HCT116 (cell line): Measurements from ENCODE around the gene CD8B2. TPM values are rescaled to one million over a fixed set of nuclear protein-coding genes. Genes with fewer than 3 reads are reported as not detected.

Experiments
- ATAC-seq: fragments of 200-7000 bp; cut with Tn5 transposase; 2 replicates; pipeline ENCODE4 v1.9.1; 2020; ENCODE audit warnings: mild to moderate bottlenecking, moderate library complexity
- BruUV-seq: library from RNA; stranded (reverse); fragments of 400-500 nt; replicated peaks from 2 replicates; lab custom pipeline; 2021; lab: Mats Ljungman, UMichigan
- CTCF ChIA-PET: fragments of 300-600 bp; sonication (Branson Sonifier 250); formaldehyde crosslinking; loops from one replicate; lab custom pipeline; 2021; ENCODE audit warnings: antibody characterized with exemption; lab: Charles Lee
- POLR2A ChIA-PET: fragments of 300-600, 350-600 bp; sonication (Branson Sonifier 250); formaldehyde crosslinking; loops from one replicate; lab custom pipeline; 2021; ENCODE audit warnings: antibody characterized with exemption; lab: Charles Lee
- RAD21 ChIA-PET, 2 experiments: fragments of 300-600 bp; sonication (Branson Sonifier 250); formaldehyde crosslinking; loops; one replicate each; lab custom pipeline; 2023; ENCODE audit warnings: low total read pairs in 2 of 2; ENCODE audit not compliant: uncharacterized antibody in 2 of 2, unreplicated experiment in 2 of 2, low non-redundant PET in 1 of 2; lab: Charles Lee
- DNase-seq: peaks from one replicate; pipeline ENCODE4 v3.0.0-alpha.2; 2010; ENCODE audit warnings: low read depth, low spot score
- H2AFZ ChIP-seq: fragments of 200-600 bp; shearing (Covaris generic), sonication (generic); 2 replicates; pipeline ENCODE4 v1.6.1; 2017; ENCODE audit warnings: low read depth, mixed run types, mixed read lengths, antibody characterized with exemption, low read length; ENCODE audit not compliant: poor library complexity, severe bottlenecking
- H3K27ac ChIP-seq: 2 replicates; pipeline ENCODE4 v1.5.1; 2012; ENCODE audit warnings: low read depth, low read length
- H3K27me3 ChIP-seq: fragments of 200-600 bp; sonication (generic); 2 replicates; pipeline ENCODE4 v1.6.1; 2016; ENCODE audit warnings: mixed run types, low read length, mixed read lengths; ENCODE audit not compliant: insufficient read depth
- H3K36me3 ChIP-seq, 2 experiments: fragments of 200-500 bp in 1 of 2; fragments of 200-600 bp in 1 of 2; sonication (Bioruptor generic) in 1 of 2; sonication (generic) in 1 of 2; 2 replicates each; pipeline versions ENCODE4 v1.5.1 to v1.6.1; 2014 to 2016; ENCODE audit warnings: low read length in 2 of 2, inconsistent platforms in 1 of 2, mixed read lengths in 1 of 2, mixed run types in 1 of 2; ENCODE audit not compliant: insufficient read depth in 2 of 2, control insufficient read depth in 1 of 2
- H3K4me1 ChIP-seq, 2 experiments: fragments of 200-600 bp in 1 of 2; sonication (generic) in 1 of 2; 2 replicates each; pipeline versions ENCODE4 v1.5.1 to v1.6.1; 2012 to 2017; ENCODE audit warnings: low read length in 2 of 2, inconsistent platforms in 1 of 2, mild to moderate bottlenecking in 1 of 2, mixed read lengths in 1 of 2, mixed run types in 1 of 2, moderate library complexity in 1 of 2; ENCODE audit not compliant: insufficient read depth in 2 of 2, control insufficient read depth in 1 of 2
- H3K4me2 ChIP-seq: fragments of 200-600 bp; sonication (generic); 2 replicates; pipeline ENCODE4 v1.6.1; 2017; ENCODE audit warnings: mixed run types, low read length, mixed read lengths
- H3K4me3 ChIP-seq, 2 experiments: fragments of 200-600 bp in 1 of 2; sonication (generic) in 1 of 2; replicated peaks in 1 of 2; 2 replicates each; pipeline ENCODE4 v1.5.1; 2011 to 2016; ENCODE audit warnings: low read length in 2 of 2, control low read depth in 1 of 2, low read depth in 1 of 2, mild to moderate bottlenecking in 1 of 2, mixed read lengths in 1 of 2, mixed run types in 1 of 2
- H3K79me2 ChIP-seq: fragments of 200-600 bp; sonication (generic); 2 replicates; pipeline ENCODE4 v1.6.1; 2017; ENCODE audit warnings: mild to moderate bottlenecking, mixed run types, low read length, moderate library complexity, mixed read lengths; ENCODE audit not compliant: insufficient read depth
- H3K9ac ChIP-seq: fragments of 200-600 bp; sonication (generic); 2 replicates; pipeline ENCODE4 v1.6.1; 2016; ENCODE audit warnings: low read length, mixed read lengths
- H3K9me2 ChIP-seq: fragments of 200-600 bp; sonication (generic), shearing (Covaris generic); 2 replicates; pipeline ENCODE4 v1.6.1; 2017; ENCODE audit warnings: mixed run types, mild to moderate bottlenecking, moderate library complexity; ENCODE audit not compliant: insufficient read depth
- H3K9me3 ChIP-seq, 2 experiments: fragments of 200-500 bp in 1 of 2; fragments of 200-600 bp in 1 of 2; sonication (Bioruptor generic) in 1 of 2; sonication (generic) in 1 of 2; 2 replicates each; pipeline ENCODE4 v1.6.1; 2014 to 2017; ENCODE audit warnings: low read length in 2 of 2, mixed read lengths in 2 of 2, inconsistent platforms in 1 of 2, low read depth in 1 of 2, mild to moderate bottlenecking in 1 of 2, mixed run types in 1 of 2, moderate library complexity in 1 of 2; ENCODE audit not compliant: control insufficient read depth in 1 of 2, insufficient read depth in 1 of 2
- H4K20me1 ChIP-seq: fragments of 200-600 bp; sonication (generic), shearing (Covaris generic); 2 replicates; pipeline ENCODE4 v1.6.1; 2017; ENCODE audit warnings: mixed run types, mild to moderate bottlenecking, moderate library complexity; ENCODE audit not compliant: insufficient read depth
- CBX3 ChIP-seq: IDR thresholded peaks from 2 replicates; pipeline ENCODE4 v1.6.1; 2012; ENCODE audit warnings: low read depth
- EZH2 ChIP-seq: fragments of 200-600 bp; sonication (generic); IDR thresholded peaks from 2 replicates; pipeline ENCODE4 v1.6.1; 2017; ENCODE audit warnings: antibody characterized with exemption, mixed run types
- EZH2phosphoT487 ChIP-seq: fragments of 200-600 bp; IDR thresholded peaks from 2 replicates; pipeline ENCODE4 v1.6.1; 2018; ENCODE audit warnings: antibody characterized with exemption, borderline replicate concordance
- SIN3A ChIP-seq: IDR thresholded peaks from 2 replicates; pipeline ENCODE4 v1.6.1; 2012; ENCODE audit warnings: low read depth
- SP1 ChIP-seq: IDR thresholded peaks from 2 replicates; pipeline ENCODE4 v1.6.1; 2012; ENCODE audit warnings: low read depth
- YY1 ChIP-seq: IDR thresholded peaks from 2 replicates; pipeline ENCODE4 v1.6.1; 2011; ENCODE audit warnings: low read length, low read depth, moderate library complexity, mild to moderate bottlenecking; ENCODE audit not compliant: insufficient replicate concordance; ENCODE audit errors: extremely low read depth
- ZFX ChIP-seq: fragments of 450-650 bp; IDR thresholded peaks from 2 replicates; pipeline ENCODE4 v1.6.1; 2017
- intact Hi-C: fragments of 100-400 bp; cut with micrococcal nuclease; formaldehyde crosslinking; loops from 2 replicates; pipeline ENCODE4 v1.10.0; 2022
- total RNA-seq: library from RNA; stranded (reverse); gene quantifications from one replicate; pipeline ENCODE4 v1.2.1, GENCODE V29; 2021; ENCODE audit not compliant: unreplicated experiment
- TF ChIP-seq, protein P1 (sequence below): IDR thresholded peaks from 2 replicates; pipeline ENCODE4 v1.6.1; 2012; ENCODE audit warnings: low read depth
- TF ChIP-seq, protein P2 (sequence below), 3 experiments: fragments of 200-600 bp in 1 of 3; sonication (generic) in 1 of 3; IDR thresholded peaks in 2 of 3; conservative IDR thresholded peaks in 1 of 3; 2 replicates each; pipeline ENCODE4 v1.5.1; 2012 to 2017; ENCODE audit warnings: low read depth in 2 of 3, low read length in 2 of 3, antibody characterized with exemption in 1 of 3, borderline replicate concordance in 1 of 3, control low read depth in 1 of 3, mild to moderate bottlenecking in 1 of 3, mixed read lengths in 1 of 3, mixed run types in 1 of 3, moderate library complexity in 1 of 3; ENCODE audit not compliant: insufficient read depth in 1 of 3

CD8B2 gene
- total RNA-seq, 1 experiment from 2014 or later, result not detected

DNA sequence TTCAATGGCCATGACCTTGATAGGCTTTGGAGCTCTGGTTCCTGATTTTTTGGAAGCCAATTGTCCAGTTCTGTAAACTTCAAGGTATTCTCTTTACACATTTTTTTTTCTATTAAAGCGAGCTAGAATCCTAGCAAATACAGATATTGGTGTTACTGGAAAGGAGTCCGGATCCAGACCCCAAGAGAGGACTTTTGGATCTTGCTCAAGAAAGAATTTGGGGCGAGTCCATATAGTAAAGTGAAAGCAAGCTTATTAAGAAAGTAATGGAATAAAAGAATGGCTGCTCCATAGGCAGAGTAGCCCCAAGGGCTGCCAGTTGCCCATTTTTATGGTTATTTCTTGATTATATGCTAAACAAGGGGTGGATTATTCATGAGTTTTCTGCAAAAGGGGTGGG lies 45.1 kb downstream of the CD8B2 start:
- no peak for TF ChIP-seq SIN3A
- TF ChIP-seq, protein P1, sequence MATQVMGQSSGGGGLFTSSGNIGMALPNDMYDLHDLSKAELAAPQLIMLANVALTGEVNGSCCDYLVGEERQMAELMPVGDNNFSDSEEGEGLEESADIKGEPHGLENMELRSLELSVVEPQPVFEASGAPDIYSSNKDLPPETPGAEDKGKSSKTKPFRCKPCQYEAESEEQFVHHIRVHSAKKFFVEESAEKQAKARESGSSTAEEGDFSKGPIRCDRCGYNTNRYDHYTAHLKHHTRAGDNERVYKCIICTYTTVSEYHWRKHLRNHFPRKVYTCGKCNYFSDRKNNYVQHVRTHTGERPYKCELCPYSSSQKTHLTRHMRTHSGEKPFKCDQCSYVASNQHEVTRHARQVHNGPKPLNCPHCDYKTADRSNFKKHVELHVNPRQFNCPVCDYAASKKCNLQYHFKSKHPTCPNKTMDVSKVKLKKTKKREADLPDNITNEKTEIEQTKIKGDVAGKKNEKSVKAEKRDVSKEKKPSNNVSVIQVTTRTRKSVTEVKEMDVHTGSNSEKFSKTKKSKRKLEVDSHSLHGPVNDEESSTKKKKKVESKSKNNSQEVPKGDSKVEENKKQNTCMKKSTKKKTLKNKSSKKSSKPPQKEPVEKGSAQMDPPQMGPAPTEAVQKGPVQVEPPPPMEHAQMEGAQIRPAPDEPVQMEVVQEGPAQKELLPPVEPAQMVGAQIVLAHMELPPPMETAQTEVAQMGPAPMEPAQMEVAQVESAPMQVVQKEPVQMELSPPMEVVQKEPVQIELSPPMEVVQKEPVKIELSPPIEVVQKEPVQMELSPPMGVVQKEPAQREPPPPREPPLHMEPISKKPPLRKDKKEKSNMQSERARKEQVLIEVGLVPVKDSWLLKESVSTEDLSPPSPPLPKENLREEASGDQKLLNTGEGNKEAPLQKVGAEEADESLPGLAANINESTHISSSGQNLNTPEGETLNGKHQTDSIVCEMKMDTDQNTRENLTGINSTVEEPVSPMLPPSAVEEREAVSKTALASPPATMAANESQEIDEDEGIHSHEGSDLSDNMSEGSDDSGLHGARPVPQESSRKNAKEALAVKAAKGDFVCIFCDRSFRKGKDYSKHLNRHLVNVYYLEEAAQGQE, result no peak
- TF ChIP-seq, protein P2, sequence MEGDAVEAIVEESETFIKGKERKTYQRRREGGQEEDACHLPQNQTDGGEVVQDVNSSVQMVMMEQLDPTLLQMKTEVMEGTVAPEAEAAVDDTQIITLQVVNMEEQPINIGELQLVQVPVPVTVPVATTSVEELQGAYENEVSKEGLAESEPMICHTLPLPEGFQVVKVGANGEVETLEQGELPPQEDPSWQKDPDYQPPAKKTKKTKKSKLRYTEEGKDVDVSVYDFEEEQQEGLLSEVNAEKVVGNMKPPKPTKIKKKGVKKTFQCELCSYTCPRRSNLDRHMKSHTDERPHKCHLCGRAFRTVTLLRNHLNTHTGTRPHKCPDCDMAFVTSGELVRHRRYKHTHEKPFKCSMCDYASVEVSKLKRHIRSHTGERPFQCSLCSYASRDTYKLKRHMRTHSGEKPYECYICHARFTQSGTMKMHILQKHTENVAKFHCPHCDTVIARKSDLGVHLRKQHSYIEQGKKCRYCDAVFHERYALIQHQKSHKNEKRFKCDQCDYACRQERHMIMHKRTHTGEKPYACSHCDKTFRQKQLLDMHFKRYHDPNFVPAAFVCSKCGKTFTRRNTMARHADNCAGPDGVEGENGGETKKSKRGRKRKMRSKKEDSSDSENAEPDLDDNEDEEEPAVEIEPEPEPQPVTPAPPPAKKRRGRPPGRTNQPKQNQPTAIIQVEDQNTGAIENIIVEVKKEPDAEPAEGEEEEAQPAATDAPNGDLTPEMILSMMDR (IDR thresholded peaks at IDR 0.05 in 2 of 3, conservative IDR thresholded peaks at IDR 0.05 in 1 of 3; ENCODE audit: borderline replicate concordance in 1 of 3, insufficient read depth in 1 of 3, low read depth in 2 of 3, low read length in 2 of 3), result no peak
- TF ChIP-seq YY1, result no peak
- no peak for TF ChIP-seq SP1
- TF ChIP-seq EZH2phosphoT487, result no peak
- no peak for TF ChIP-seq EZH2
- no peak for TF ChIP-seq ZFX
- no peak for TF ChIP-seq CBX3
- Histone ChIP-seq H3K4me2 (no peak overlapping the region), H3K36me3 (no peaks in the 10 kb centered on the region), H3K27ac (no peak overlapping the region), H3K4me3 (no peak overlapping the region), H2AFZ (no peak overlapping the region), H3K9me2 (no peaks in the 10 kb centered on the region), H3K27me3 (peaks cover 5% of the 10 kb centered on the region; the same call in 1 of the 2 replicates), H3K9ac (no peak overlapping the region), H3K79me2 (no peaks in the 10 kb centered on the region), H4K20me1 (no peaks in the 10 kb centered on the region), H3K4me1 (no peaks in the 10 kb centered on the region), H3K9me3 (no peaks in the 10 kb centered on the region)
- ChIA-PET CTCF (no interaction called here), POLR2A (no interaction called here), RAD21 (no interaction called here)
- no peak for DNase-seq
- intact Hi-C loops, result no loop called here
- BruUV-seq, result no TSS peak
- no peak for ATAC-seq
